ENCODE results near the gene ZG16B.

Gene ZG16B

GRCh38 chr16:2845116-2845515 is 15.0 kb downstream of the ZG16B start:
- no peak for DNase-seq (ENCODE audit: low read depth in 2 of 2)

GRCh38 chr16:2846511-2847310 is 16.6 kb downstream of the ZG16B start:
- no peak for DNase-seq (ENCODE audit: low read depth in 2 of 2)

DNA sequence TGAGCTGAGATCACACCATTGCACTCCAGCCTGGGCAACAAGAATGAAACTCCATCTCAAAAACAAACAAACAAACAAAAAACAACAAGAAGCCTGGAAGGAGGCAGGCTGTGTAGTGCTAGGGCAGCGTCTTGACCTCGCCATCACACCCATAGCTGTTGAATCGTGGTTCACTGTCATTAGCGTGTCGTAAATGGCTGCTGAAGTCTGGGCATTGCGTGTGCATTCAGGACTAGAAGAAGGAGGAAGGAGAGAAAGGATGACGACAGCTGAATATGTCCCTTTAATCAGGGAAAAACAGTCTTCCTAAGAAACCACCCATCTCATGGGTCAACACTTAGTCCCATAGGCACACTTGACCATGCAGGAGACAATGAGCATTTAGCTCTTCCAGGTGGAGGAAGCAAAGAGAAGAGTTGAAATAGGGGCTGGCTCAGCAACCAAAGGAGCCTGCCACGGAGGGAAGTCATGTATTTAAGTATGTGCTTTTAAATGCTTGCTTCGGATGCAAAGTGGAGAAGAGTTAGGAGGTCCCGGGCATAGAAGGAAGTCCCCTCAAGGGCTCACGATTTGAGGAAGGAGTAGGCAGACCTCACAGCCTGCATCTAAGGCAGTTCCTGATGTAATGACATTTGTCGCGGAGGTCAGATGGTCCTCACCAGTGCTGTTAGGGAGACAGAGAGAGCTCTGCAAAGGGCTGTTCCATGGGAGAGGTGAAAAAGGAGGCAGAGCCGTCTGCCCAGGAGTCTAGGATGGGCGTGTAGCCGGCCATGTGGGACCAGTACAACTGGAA is 19.0 kb downstream of the ZG16B start:
- DNase-seq (ENCODE audit: low read depth in 2 of 2): no peak

GRCh38 chr16:2852003-2852730 is 22.1 kb downstream of the ZG16B start:
- no peak for DNase-seq (ENCODE audit: low read depth in 2 of 2)

DNA sequence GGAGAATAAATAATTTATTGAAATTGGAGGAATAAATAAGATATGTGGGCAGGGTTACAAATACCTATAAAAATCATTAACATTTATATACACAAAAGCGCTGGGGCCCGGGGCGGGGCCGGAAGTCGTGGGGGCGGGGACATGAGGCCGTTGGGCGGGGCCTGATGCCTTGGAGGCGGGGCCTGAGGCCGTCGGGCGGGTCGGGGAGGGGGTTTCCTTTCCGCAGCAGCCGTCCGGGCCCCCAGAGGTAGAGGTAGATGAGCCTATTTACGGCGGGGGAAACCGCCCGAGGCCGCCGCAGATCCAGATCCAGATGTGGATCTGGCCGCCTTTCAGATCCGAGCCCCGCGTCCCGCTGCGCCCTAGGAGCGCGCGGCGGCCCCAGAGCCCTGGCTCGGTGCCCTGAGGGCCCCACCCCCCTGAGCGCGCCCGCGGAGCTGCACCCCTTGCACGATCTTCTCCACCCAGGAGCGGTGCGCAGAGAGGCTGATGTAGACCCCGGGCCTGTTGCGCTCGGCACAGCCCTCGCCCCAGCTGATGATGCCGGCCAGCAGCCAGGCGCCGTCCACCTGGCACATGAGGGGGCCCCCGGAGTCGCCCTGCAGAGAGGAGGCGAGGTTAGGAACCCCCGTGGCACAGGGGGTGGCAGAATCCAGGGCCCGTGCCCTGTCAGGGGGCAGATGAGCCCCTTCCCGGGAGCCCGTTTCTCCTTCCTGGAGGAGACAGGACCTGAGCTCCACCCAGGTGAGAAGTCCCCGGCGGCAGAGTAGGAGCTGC is 22.8 kb downstream of the ZG16B start:
- DNase-seq (ENCODE audit: low read depth in 2 of 2): no peak

DNA sequence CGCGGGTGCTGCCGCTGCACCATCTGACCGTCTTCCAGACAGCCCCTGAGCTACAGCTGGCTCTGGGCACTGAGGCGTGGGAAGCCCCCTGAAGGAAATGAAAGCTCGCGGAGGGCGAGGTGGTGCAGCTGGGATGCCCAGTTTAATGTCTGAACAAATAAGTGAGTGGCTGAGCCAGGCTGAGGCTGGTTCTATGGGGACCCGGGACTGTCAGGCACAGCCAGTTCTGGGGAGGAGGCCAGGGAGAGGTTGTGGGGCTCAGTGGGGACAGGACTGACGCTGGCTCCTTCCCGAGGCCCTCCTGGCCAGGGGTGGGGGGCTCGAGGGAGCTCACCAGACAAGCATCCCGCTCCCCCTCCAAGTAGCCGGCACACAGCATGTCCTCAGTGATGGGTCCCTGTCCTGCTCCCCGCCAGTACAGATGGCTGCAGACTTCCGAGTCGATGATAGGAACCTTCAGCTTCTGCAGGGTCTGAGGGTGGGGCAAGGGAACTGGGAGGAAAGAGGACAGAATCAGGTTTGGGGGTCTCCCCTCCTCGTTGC is 23.5 kb downstream of the ZG16B start:
- DNase-seq (ENCODE audit: low read depth in 2 of 2): no peak

DNA sequence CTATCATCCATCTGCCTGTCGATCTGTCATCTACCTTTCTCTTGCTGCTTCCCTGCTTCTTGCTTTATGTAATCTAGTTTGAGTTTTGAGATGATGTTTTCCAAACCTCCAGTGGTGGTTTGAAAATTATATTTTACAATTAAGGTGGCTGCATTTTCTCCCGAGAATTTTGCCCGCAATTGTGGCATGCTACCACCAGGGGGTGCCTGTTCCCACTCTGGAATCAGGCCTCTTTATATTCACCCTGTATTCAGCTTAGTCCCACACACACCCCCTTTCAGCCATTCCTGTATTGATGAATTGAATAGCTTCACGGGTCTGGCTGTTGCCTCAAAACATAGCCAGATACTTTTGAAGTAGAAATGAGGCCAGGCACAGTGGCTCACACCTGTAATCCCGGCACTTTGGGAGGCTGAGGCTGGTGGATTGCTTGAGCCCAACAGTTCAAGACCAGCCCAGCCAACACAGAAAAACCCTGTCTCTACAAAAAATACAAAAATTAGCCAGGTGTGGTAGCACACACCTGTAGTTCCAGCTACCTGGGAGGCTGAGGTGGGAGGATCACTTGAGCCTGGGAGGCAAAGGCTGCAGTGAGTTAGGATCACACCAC is 24.7 kb downstream of the ZG16B start:
- no peak for DNase-seq (ENCODE audit: low read depth in 2 of 2)

- no peak for DNase-seq (ENCODE audit: low read depth in 2 of 2)
Observed at GRCh38 chr16:2855536-2855935, 25.4 kb downstream of the ZG16B start.

DNA sequence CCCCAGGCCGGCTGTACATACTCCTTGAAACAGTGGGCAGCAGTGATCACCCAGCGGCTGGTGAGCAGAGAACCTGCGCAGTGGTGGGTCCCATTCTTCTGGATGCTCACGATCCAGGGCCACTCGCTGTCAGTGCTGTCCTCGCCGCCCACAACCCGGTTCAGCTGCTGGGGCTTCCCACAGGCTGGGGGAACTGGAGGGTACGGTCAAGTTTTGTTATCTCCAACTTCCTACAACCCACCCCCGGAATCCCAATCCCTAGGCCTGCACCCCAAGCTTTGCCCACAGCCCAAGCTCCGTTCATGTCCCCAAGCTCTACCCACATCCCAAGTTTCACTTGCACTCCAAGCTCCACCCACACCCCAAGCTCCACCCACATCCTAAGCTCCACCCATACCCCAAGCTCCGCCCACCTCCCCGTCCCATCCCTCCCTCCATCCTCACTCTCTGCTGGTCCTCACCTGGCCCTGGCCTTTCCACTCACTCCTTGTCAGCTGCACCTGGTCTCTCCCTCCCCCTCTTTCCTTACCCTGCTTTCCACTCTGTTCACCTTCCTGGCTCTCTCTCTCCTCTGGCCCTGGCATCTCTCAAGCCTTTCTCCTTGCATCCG is 26.1 kb downstream of the ZG16B start:
- no peak for DNase-seq (ENCODE audit: low read depth in 2 of 2)

DNA sequence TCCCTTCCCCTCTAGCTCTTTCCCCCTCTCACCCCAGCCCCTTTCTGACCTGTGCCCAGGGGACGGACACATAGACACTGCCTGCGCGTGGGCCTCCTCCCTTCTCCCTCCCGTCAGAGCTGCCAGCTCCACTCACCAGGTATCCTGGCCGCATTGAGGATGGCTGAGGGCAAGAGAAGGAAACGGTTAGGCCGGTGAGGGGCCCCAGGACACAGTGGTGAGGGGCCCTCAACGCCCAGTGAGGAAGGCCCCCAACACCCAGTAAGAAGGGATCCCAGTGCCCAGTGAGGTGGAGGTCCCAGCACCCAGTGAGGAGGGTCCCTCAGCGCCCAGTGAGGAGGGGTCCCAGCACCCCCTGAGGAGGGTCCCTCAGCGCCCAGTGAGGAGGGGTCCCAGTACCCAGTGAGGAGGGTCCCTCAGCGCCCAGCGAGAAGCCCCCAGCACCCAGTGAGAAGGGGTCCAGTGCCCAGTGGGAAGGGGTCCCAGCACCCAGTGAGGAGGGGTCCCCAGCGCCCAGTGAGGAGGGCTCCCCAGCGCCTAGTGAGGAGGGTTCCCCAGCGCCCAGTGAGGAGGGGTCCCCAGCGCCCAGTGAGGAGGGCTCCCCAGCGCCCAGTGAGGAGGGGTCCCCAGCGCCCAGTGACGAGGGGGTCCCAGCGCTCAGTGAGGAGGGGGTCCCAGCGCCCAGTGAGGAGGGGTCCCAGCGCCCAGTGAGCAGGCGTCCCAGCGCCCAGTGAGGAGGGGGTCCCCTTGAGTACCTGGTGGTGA is 26.8 kb downstream of the ZG16B start:
- DNase-seq (ENCODE audit: low read depth in 2 of 2): no peak

GRCh38 chr16:2857451-2858244 is 27.5 kb downstream of the ZG16B start, which contains the start of gene PRSS22:
Gene PRSS22, minus strand, starts transcription at chr16:2858170. Its CDS starts 66 bp downstream, at chr16:2858104.
- DNase-seq (ENCODE audit: low read depth in 2 of 2): no peak

DNA sequence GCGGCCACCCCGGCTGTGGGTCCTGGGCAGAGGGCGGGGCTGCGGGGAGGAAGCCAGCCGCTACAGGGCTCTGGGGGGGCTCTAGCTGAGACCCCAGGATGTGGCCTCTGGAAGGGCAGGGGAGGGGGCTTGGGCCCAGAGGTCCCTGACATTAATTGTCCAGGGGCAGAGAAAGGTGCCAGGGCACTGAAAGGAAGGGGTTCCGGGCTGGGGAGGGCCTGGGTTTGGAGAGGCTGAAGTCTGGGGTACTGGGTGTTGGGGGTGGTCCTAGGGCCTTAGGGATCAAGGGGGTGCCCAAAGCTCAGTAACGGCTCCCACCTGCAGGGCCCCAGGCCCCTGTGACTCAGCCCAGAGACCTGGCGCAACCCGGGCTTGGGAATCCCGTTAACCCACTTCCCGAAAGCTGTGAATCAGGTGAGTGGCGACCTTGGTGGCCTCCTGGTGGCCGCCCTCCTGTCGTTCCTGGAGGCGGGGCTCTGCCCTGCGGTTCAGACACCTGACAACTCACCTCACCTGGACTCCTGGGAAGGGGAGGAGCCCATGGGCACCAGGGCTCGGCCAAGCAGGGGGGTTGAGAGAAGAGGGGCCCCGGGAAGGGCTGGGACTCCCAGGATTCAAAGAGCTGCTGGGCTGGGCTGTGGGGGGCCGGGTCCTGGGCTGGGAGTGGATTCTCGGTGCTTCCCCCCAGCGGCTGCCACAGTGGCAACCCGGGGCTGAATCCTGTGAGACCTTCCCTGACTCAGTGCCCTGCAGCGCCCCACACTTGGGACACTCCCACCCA is 28.3 kb downstream of the ZG16B start:
- DNase-seq (ENCODE audit: low read depth in 2 of 2): no peak

GRCh38 chr16:2859686-2860265 is 29.7 kb downstream of the ZG16B start:
- DNase-seq (ENCODE audit: low read depth in 2 of 2): no peak

DNA sequence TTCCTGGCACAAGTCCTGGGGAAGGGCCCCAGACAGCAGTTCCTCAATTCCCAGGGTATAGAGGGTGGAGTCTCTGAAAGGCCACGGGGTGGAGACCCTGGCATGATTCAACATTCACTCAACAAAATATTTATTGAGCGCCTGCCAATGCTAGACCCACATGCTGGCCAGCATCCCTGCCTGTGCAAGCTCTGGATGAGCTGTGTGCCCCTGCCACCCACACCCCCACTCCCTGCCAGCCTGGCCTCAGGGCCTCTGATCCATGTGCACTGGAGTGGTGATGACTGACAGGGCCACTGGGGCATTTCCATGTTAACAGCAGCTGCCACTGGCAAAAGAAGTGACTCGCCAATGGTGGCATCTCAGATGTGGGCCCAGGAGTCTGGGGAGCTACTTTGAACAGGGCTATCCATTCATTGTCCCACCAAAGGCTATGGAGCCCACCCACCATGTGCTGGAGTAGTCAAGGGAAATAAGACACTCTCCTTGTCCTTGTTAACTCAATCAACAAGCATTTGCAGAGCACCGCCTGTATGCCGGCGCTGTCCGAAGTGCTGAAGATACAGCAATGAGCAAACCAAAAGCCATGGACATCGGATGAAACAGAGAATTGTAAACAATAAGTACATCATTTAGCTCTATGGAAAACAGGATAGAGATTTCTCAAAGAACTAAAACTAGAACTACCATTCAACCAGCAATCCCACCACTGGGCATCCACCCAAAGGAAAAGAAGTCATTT is 30.9 kb downstream of the ZG16B start:
- DNase-seq (ENCODE audit: low read depth in 2 of 2): no peak

DNA sequence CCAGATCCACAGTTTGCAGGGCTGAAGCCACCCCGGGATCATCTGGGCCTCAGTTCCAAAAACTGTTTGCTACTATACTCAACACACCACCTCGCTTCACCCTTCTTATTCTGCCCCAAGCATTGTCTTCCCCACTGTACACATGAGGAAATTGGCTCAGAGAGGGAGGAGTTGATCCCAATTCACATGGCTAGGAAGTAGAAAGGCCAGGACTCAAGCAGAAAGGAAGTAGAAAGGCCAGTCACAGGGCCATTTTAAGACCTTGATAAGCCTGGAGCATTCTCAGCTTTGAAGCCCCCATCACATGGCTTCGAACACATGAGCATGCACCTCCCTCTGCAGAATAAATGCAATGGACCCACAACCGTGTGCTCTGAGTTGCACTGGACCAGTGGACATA is 35.5 kb downstream of the ZG16B start:
- DNase-seq (ENCODE audit: low read depth in 2 of 2): no peak

DNA sequence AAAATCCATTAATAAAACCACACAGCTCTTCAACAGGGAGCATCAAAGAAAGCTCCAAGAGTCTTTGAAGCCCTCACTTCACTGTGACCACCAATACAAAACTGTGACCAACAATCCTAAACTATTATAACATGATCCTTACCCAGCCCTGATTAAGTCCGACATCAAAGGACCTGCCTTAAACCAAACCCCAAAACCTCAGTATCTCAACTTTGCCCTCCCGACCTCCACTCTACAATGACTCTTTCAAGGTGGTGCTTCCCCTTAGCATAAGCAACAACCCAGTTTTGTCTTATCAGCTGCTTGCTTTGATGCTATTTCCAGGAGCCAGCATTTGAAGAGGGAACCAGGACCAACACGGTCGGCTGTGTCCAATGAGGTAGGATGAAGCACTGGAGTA is 36.3 kb downstream of the ZG16B start:
- no peak for DNase-seq (ENCODE audit: low read depth in 2 of 2)

DNA sequence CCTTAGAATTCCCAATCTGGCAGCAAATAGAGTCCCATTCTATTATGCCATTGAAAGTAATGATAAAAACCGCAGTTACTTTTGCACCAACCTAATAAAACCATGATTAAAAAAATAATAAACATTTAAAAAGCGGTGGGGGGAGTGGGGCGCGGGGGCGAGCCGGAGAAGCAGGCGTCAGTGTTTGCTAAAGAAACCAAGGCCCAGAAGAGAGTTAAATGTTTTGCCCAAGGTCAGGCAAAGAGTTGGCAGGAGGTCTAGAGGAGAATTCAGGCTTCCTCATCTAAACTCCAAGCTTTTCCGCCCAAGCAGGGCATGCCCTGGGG is 37.5 kb downstream of the ZG16B start:
- no peak for DNase-seq (ENCODE audit: low read depth in 2 of 2)
